AG09309 (cell line): Measurements from ENCODE around the gene GMEB2.
"Not testable (repeated sequence)": the region's sequence is repeated elsewhere in the genome, so short reads cannot be mapped to it uniquely, and the experiment has no call there.

Experiments
- DNase-seq: peaks from one replicate; pipeline ENCODE4 v3.0.0-alpha.2; 2010; ENCODE audit warnings: low read depth
- H3K4me3 ChIP-seq: 2 replicates; pipeline ENCODE4 v1.5.1; 2011; ENCODE audit warnings: mild to moderate bottlenecking, low read depth, low read length, moderate library complexity; ENCODE audit not compliant: control insufficient read depth
- CTCF ChIP-seq: IDR thresholded peaks from 2 replicates; pipeline ENCODE4 v1.5.1; 2011; ENCODE audit warnings: mild to moderate bottlenecking, low read depth, low read length, inconsistent platforms; ENCODE audit not compliant: insufficient read depth, control insufficient read depth; ENCODE audit errors: missing control alignments

GMEB2 gene

GRCh38 chr20:63636752-63637628, 10.1 kb upstream of the GMEB2 start:
- no peak overlapping the region for H3K4me3 ChIP-seq
- DNase-seq = no peak
- TF ChIP-seq CTCF = no peak

- TF ChIP-seq CTCF = no peak
- no peak overlapping the region for H3K4me3 ChIP-seq
- DNase-seq = no peak
These were observed 8.7 kb upstream of the GMEB2 start for GRCh38 chr20:63635431-63636141.

- no peak overlapping the region for H3K4me3 ChIP-seq
- DNase-seq = no peak
- no peak for TF ChIP-seq CTCF
These were observed 6.8 kb upstream of the GMEB2 start for GRCh38 chr20:63633732-63634131.

- H3K4me3 ChIP-seq, DNase-seq: not testable (repeated sequence)
These were observed 4.5 kb upstream of the GMEB2 start for GRCh38 chr20:63631426-63631825.

- DNase-seq, H3K4me3 ChIP-seq: not testable (repeated sequence)
These were observed 4.1 kb upstream of the GMEB2 start for GRCh38 chr20:63630956-63631355.

- no peak for TF ChIP-seq CTCF
- no peak for DNase-seq
- peak overlapping the region; percentile 99 for H3K4me3 ChIP-seq
These were observed 1.5 kb upstream of the GMEB2 start for GRCh38 chr20:63628246-63628975.

GRCh38 chr20:63627751-63628245, 897 bp upstream of the GMEB2 start:
- TF ChIP-seq CTCF = no peak
- H3K4me3 ChIP-seq = peak overlapping the region; percentile 99
- DNase-seq = no peak
